GM19468 (cell line): ENCODE measurements around the gene G3BP1.
"Not testable (repeated sequence)": the region's sequence is repeated elsewhere in the genome, so short reads cannot be mapped to it uniquely, and the experiment has no call there.

ENCODE experiments used
- ATAC-seq: cut with Tn5 transposase; IDR thresholded peaks from one replicate; pipeline ENCODE4 v1.9.1; 2021; ENCODE audit warnings: mild to moderate bottlenecking, moderate library complexity, moderate number of reproducible peaks; ENCODE audit not compliant: unreplicated experiment; ENCODE audit errors: extremely low read depth

G3BP1 gene

GRCh38 chr5:151751593-151751992, 20.2 kb upstream of the G3BP1 start:
- no peak for ATAC-seq

DNA sequence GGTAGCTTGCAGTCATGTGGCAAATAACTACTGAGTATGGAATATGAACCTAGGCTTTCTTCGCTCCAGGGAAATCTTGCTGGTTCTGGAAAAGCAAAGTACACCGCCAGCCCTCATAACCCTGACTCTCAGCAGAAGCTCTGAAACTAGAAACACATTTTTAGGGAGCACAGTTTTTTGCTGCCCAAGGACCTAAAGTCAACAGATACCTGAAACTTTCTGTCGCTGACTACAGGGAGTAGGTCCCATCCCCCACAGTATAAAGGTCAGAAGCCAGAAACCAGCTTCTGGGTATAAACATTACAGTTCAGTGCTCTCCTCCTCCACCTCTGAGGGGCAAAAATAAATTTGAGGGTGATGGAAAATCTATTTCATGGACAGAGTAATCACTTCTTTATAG, 16.4 kb upstream of the G3BP1 start:
- ATAC-seq, result no peak

DNA sequence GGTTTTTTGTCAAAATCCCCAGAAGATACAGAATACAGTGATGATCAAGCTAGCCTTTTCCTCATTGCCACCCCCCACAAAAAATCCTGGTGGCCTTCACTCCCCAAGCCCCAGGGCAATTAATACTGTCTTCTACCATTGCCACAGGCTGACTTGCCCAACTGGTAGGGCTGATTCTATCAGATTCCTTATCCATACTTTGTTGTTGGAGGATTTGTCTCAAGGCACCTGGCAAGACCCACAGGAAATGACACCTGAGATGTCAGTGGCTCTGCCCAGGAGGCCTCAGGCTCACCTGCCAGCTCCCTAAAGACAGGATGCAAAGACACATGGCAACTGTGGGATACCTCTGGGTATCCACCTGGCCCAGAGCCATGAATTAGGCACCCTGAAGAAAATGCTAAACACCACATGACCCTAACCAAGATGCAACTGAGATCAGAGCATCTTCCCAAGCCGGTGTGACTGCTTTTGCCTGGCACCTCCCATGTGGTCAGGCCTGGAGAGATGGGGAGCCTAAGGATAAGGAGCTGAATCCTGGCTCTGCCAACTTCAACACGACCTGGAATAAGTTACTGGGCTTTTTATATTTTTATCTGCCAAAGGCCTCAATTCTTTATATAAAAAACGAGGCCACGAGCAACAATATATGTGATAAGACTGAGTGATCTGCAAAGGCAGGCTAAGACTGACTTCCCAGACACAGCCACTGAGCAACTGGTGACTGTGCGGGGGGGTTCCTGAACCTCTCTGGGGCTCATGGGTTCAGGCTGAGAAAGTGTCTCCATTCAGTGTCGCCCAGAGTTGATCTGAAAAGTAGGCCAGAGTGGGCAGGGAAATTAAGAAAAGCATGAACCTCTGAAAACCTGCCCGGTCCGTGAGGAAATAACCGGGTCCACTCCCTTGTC, 14.3 kb upstream of the G3BP1 start:
- no peak for ATAC-seq

DNA sequence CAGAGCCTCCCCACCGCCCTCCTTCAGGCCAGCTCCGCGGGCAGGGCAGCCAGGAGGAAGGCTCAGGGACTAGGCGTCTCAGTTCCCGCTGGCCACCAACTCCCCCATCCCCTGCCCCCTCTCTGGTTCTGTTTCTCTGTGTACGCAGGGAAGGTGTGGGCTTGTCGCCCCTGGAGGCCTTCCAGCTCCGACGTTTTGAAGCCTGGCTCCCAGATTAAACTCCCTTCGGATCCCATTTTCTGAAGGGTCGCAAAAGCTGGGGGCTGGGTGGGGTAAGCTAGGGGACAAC, 13.7 kb upstream of the G3BP1 start:
- no peak for ATAC-seq

DNA sequence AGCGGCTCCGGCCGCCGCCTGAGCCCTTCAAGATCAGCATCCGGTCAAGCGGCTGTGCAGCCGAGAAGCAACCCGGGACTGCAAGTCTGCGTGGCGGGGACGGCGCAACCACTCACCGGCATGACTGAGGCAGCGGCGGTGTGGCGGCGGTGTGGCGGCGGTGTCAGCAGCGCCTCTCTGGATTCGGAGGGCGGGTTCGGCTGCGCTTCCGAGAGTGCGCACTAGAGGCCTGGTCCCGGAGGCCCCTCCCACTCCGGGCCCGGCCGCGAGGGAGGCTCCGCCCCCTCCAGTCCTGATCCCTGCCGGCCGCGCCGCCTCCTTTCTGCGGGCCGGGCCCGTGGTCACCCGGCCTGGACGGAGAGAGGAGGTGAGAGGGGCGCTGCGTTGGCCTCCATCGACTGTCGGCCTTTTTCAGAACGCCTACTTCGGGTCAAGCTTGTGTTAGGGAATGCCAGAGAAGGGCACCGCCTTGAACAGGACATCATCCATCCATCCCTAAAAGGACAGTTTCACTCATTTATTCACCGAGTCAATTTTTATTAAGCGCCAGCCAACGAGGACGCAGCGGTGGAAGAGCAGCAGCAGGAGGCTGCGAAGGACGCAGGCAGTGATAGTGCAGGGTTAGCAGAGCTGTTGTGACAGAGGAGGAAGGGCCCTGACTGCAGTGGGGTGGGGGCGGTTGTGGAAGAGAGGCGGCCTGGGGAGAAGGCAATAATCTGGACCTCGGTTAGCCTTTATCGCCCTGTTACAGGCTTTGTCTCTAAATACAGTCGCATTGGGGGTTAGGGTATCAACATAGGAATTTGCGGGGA, 13.1 kb upstream of the G3BP1 start, which contains the start of gene ATOX1:
Gene ATOX1, minus strand, starts transcription at position 202 of the 812 bp plus-strand sequence. Its CDS starts 80 bp downstream, at position 122.
- peak; percentile 83 for ATAC-seq

GRCh38 chr5:151764801-151765200, 7.0 kb upstream of the G3BP1 start:
- ATAC-seq, result no peak

GRCh38 chr5:151766975-151767374, 4.8 kb upstream of the G3BP1 start:
- ATAC-seq, result no peak

DNA sequence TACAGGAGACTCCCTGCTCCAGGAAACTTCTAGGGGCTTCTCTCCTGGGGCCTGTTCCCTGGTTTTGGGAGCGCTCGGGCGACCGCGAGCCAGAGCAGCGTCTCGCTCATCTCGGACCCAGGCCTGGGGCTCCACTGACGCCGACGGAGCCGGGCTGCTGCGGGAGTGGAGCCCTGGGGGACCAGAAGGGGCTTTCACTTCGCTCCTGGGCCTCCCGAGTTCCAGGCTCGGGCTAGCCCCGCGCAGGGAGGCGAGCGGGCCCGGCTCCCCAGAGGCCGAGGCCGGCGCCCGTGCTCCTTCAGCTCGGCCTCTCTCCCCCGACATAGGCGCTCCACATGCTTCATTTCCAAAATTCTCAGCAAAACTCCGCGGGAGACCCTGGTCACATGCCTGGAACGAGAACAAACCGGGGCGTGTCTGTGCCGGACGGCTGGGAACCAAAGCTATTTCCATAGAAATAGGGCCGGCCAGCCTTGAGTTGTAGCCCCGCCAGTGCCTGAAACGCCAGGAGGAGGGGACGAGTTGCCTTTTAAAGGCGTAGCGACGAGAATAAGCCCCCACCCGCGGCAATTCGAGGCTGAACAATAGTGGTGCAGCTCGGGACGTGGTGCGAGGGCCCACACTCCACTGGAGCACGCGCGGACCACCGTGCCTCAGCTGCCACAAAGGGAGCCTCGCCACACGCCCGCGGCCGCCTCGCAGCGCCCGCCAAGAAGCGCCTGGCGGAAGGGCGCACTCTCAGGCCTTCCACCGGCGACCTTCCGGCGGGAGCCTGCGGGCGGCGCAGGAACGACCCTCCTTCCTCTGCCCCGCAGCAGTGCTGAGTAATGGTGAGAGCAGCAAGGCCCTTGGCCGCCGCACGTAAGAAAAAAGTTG, 1.1 kb upstream of the G3BP1 start:
- ATAC-seq, result peak; percentile 13

DNA sequence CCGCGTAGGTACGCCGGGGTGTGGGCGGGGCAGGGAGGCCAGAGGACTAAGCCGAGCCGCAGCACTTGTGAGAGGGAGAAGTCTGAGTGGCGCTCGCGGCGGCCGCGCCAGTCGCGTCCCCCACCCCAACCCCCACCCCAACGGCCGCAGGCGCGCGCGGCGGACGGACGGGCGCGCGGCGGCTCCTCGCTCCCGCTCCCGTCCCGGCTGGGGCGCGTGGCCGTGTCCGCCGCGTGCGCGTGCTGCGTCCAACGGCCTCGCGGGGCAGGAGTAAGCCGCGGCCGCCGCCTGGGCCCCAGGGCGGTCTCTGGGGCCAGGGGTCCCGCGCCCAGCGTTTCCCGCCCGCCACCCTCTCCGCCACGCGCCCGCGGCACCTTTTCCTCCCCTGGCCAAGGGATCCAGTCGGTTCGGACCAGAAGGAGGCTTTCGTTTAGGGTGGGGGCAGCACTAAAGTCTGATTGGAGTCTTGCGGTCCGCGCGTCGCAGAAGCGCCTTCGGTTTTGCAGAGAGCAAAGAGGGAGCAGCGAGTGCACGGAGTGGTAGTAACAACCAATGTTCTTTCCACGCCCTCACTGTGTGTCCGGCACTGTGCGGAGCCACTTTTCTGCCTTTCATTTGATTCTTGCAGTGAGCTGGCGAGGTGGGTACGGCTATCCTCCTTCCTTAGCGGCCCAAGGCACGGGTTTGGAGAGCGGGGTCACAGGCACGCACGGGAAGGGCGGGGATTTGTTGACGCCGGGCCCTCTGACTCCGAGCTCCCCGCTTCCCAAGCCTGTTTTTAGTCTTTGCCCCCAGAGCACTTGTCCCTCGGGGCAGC, 483 bp downstream of the G3BP1 start:
- no peak for ATAC-seq

DNA sequence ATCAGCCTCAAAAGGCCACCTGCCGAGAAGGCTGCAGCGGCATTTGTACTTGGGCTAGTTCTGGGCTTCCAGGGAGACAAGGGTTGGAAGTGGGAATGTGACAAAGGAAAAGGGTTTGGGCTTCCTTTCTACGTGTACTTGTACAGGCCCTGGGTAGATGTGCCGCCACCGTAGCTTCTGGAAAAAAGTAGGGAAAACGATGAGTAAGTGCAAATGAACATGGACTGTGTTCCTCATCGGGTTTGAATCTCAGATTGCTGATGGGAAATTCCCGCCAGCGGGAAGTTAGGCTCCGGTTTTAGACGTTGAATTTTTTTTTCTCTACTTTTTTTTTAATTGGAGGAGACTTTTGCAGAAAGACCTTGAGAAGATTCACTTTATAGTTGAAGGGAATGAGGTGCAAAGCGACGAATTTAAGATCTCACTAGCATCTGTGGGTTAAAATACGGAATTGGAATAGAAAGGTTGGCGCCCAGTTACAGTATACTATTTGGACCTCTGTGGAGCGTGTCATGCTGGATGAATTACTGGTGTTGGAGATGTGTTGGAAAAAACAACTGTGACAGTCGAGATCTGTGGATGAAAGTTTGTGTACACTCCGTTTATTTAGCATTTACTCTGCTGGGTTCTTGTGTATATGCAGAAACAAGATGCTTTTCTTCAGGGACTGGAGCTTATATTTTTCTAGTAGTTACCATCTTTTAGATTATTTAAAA, 1.2 kb downstream of the G3BP1 start:
- no peak for ATAC-seq

GRCh38 chr5:151773951-151774350, 2.2 kb downstream of the G3BP1 start:
- ATAC-seq, result no peak

GRCh38 chr5:151775025-151775606, 3.4 kb downstream of the G3BP1 start:
- ATAC-seq, result no peak

DNA sequence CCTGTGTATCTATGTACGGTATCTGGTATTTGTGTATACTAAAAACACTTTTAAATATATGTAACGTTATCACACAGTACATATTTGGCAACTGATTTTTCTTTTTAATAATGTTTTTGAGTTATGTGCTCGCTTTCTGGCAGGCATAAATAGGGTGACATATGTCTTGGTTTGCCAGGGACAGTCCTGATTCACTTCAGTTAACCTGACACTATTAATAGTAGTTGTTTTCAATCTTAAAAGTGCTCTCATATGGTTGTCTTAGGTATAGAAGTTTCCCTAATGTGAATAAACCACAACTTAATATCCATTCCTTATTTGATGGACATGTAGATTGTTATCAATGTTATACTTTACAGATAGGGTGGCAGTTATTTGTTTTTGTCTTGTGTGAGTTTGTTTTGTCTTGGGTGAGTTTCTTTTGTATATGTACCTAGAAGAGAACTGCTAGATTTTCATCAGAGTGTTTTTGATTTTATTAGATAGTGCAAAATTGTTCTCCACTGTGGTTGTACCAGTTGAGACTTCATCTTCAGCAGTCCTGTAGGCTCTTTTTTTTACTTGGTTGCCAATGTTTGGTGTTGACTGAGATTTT, 7.9 kb downstream of the G3BP1 start:
- ATAC-seq, result no peak

GRCh38 chr5:151780348-151780747, 8.6 kb downstream of the G3BP1 start:
- ATAC-seq, result no peak

DNA sequence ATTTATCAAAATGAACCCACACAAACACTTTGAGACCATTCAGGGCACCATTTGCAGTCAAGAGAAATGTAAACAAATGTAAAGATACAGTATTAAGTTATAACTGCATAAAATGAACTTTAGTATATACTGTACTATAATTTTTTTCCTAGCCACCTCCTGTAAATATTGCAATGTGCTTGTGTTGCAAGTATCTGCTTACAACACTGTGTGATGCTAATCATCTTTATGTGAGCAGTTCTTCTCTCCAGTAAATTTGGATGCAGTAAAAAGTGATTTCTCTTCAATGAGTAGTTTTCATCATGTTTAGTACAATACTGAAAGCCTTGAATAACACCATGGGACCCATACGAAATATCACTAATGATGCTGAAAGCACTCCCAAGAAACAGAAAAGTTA, 9.4 kb downstream of the G3BP1 start:
- no peak for ATAC-seq

- ATAC-seq, result not testable (repeated sequence)
Measured at GRCh38 chr5:151783664-151784063, 11.9 kb downstream of the G3BP1 start.

- no peak for ATAC-seq
Measured at GRCh38 chr5:151784141-151784540, 12.4 kb downstream of the G3BP1 start.

GRCh38 chr5:151786468-151786867, 14.7 kb downstream of the G3BP1 start:
- ATAC-seq, result no peak
